NCI-H82 treated with DMSO at 0.1 percent for 48 hours (cell line): ENCODE data around the gene CLEC16A.
"Not testable (repeated sequence)": the region's sequence is repeated elsewhere in the genome, so short reads cannot be mapped to it uniquely, and the experiment has no call there.

Source experiments
- DNase-seq: peaks from one replicate; lab custom pipeline; 2025; ENCODE audit not compliant: unreplicated experiment; lab: John Stamatoyannopoulos, UW

The CLEC16A gene

DNA sequence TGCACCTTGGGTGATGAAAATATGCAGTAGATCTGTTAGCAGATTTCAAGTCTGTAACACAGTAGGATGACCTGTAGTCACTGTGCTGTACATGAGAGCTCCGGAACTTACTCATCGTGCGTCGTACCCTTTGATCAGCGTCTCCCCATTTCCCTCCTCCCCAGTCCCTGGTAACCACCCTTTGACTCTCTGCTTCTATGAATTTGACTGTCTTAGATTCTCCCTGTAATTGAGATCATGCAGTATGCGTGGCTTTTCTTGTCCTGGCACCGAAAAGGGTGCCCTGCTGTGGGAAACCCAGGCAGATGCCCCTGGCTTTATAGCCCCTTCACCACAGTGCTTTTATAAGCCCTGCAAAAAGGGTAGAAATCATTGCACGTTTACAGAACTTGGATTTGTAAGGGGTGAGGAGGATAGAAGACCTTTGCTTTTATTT lies 20.5 kb downstream of the CLEC16A start:
- no peak for DNase-seq

GRCh38 chr16:10965440-10966061 lies 21.2 kb downstream of the CLEC16A start:
- DNase-seq = no peak

GRCh38 chr16:10966129-10966528 lies 21.8 kb downstream of the CLEC16A start:
- DNase-seq = no peak

DNA sequence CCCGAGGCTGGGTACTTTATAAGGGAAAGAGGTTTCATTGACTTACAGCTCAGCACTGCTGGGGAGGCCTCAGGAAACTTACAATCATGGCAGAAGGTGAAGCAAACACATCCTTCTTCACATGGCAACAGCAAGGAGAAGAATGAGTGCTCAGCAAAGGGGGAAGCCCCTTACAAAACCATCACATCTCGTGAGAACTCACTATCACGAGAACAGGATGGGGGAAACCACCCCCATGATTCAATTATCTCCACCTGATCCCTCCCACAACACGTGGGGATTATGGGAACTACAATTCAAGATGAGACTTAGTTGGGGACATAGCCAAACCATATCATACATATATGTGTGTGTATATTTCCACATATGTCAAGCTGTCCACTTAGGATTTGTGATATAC lies 22.2 kb downstream of the CLEC16A start:
- DNase-seq = not testable (repeated sequence)

DNA sequence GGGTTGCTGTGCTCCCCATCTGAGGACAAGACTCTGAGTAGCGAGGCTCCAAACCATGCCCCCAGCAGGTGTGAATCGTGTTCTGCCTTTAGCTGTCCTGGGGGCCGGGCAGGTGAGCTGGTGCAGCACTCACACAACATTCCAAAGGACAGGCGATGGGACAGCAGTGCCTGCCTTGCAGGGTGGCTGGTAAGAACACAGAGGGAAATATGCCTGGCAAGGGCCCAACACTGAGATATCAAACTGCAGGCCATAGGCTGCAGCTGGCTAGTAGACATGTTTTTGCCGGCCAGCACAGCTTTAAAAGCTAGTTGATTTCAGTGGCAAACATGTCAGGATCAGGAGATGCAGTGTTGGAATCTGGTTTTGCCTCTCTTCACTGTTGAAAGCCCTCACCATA lies 23.6 kb downstream of the CLEC16A start:
- DNase-seq = no peak

DNA sequence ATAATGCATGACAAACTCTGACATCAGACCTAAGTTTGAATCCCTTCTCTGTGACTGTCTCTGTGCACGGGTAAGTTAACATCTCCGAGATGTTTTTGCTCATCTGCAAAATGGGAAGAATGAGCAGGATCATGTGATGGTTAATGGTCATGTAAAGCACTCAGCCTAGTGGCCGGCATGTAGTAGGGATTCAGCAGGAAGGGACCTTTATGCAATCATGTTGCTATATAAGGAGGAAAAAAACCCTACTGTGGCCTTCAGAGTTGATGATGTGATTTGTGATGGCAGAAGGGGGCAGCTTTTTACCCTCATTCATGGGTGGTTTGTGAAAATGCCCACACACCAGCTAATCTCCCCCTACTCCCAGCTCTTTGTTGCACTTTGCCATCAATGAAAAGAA lies 24.1 kb downstream of the CLEC16A start:
- DNase-seq = no peak

- no peak for DNase-seq
Measured at GRCh38 chr16:10969615-10970014, 25.3 kb downstream of the CLEC16A start.

- no peak for DNase-seq
Measured at GRCh38 chr16:10970065-10970464, 25.7 kb downstream of the CLEC16A start.

- DNase-seq = no peak
Measured at GRCh38 chr16:10971560-10971961, 27.2 kb downstream of the CLEC16A start.

DNA sequence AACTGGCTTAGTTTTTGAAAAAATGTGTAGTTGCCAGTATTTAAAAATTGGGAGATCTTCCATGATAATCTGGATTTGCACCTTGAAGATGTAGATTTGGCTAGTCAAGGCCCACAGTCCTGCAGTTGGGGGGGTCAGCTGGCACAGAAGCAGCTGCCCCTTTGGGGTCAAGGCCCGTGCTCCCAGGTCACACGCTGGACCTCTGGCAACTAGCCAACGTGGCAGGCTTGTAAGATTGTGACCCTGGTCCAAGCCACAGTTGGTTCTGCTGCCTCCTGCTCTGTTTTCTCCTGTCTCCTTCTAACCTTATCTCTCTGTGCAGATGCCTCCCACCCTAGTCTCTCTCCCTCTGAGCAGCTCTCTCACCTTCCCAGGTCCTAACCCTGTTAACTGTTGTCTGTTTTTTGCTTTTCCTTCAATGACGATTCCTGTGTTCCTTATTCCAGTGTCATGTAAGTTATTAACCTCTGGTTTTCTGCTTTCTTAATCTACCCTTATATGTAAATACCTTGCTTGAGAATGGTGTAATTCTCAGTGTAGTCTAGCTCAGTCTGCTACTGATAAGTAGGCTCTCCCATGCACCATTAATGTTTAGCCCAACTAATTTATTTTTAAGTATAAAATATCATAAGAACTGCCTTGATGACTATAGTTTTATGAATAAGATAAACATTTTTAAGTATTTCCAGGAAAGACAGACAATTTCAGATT lies 27.9 kb downstream of the CLEC16A start:
- DNase-seq = no peak

- DNase-seq = no peak
Measured at GRCh38 chr16:10972819-10973464, 28.6 kb downstream of the CLEC16A start.

GRCh38 chr16:10976634-10977033 lies 32.3 kb downstream of the CLEC16A start:
- no peak for DNase-seq

GRCh38 chr16:10978124-10978523 lies 33.8 kb downstream of the CLEC16A start:
- DNase-seq = no peak

GRCh38 chr16:10978871-10979446 lies 34.6 kb downstream of the CLEC16A start:
- no peak for DNase-seq

DNA sequence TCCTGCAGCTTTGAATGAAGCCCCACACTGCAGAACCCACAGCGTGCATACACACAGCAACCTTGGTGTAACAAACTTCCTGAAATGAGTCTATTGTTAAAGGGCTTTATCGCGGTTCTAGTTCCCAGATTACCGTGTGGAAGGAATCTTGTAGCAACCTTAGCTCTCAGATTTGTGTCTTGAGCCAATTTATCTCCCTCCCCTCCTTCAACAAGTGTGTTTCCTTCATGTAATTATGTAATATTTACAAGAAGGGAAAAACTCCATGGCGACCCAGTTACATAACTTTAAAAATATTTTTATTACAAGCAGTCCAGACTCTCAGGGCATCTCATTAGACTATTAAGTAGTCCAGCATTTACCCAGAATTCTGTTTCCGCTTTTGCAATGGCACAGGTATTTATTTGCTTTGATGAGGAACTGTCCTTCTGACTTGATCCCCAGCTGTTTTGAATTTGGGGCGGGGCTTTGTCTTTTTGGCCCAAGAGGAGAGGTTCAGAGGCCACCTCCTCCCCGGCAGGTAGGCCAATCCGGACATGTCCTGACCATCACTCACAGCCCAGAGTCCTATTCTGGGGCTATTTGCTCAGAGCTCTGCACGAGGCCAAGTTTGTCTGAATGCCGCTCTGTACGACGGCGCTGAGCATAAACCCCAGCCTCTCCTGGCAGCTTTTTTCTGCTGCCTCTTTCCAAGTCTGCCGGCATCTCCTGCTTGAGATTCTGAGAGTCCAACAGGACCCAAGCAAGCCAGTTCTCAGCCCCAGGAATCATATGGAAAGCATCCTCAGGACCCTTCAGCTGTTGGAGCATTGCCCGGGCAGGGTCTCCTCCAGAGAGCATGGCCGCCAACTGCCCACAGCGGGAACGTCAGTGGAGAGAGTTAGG lies 35.6 kb downstream of the CLEC16A start:
- DNase-seq = no peak

DNA sequence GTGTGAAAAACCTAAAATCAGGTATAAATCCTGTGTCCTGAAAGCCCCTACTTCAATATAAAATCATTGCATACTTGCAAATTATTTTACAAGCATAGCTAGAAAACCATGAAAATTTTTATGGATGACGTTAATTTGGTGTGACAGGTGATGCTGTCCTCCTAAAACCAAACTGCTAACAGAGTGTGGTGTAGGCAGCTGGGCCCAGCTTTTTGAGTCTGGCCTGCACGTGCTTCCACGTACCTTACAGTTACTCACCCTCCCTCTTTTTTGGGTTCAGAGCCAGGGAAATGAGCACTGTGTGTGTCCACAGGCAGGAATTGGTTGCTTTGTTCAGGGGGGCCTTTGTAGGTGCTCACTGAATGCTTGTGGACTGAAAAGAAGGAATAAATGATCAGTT lies 36.4 kb downstream of the CLEC16A start:
- no peak for DNase-seq

DNA sequence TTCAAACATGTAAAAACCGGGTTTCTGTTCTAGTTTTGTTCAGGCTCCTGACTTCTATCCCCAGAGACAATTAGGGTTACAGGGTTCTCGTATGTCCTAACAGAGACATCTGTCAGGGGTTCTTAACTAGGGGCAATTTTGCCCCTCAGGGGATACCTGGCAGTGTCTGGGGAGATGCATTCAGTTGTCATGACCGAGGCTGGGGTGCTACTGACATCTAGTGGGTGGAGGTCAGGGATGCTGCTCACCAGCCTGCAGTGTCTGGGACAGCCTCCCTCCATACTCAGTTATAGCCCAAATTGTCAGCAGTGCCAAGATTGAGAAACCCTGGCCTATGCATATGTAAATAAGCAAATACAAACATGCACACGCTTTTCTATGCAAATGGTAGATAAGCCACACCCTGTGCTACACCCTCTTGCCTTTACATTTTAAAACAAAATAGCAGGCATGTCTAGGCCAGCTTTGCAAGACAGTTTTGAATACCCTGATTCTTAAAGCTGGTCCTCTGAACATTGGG lies 37.4 kb downstream of the CLEC16A start:
- DNase-seq = no peak

DNA sequence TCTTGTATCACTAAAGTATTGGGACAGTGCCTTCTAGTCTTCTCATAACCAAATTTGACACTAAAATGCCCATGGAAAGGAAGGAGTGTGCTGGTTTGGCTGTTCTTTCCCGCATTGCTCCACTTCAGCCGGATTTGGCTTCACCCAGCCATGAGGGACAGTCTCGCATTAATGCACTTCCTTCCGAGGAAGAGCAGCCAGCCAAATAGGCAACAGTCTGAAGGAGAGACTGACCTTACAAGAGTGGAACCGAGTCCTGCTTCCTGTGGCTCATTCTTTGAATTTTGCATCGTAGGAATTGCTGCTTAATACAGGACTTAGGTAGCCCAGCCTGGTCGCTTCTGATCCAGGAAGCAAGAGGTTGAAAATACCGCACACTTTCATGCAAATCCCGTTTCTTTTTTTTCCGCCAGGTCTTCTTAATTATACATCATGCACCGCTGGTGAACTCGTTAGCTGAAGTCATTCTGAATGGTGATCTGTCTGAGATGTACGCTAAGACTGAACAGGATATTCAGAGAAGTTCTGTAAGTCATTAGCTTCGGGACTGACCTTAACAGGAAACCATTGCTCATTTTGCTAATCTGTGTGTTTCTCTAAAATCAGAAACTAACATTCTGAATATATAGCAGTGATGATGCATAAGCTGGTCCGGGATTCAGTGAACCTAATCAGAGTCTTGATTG lies 38.2 kb downstream of the CLEC16A start:
- DNase-seq = no peak

DNA sequence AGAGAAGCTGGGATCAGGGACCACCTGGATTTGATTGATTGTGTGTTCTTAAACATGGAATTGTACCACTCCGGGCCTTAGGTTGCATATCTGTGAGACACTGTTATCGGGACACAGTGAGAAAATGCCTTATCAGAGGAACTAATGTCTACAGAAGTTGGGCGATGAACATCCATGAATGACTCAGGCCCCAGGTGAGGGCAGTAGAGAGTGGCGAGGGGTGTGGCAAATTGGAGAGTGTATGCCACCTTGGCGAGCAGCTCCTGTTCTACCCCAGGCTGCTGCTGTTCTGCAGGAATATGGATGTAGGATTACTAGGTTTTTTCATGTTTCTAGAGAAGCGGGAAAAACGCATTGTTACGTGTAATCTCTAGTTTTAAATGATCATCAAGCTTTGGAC lies 38.8 kb downstream of the CLEC16A start:
- no peak for DNase-seq

- DNase-seq = no peak
Measured at GRCh38 chr16:10984509-10984908, 40.1 kb downstream of the CLEC16A start.
